Endothelial cell of umbilical vein (primary cell): ENCODE data around the gene CAMKMT.

Source experiments
- EZH2 ChIP-seq: IDR thresholded peaks from 2 replicates; pipeline ENCODE4 v1.6.1; 2012; ENCODE audit warnings: borderline replicate concordance, low read depth, mild to moderate bottlenecking, moderate library complexity, low read length, inconsistent platforms; ENCODE audit not compliant: severe bottlenecking
- FOS ChIP-seq: IDR thresholded peaks from 2 replicates; pipeline ENCODE4 v1.6.1; 2011; ENCODE audit warnings: mild to moderate bottlenecking, low read length, moderate library complexity, borderline replicate concordance; ENCODE audit not compliant: insufficient read depth
- MAX ChIP-seq: IDR thresholded peaks from 2 replicates; pipeline ENCODE4 v1.6.1; 2011; ENCODE audit not compliant: insufficient read depth, insufficient read length
- MYC ChIP-seq: IDR thresholded peaks from one replicate; pipeline ENCODE4 v1.6.1; 2011; ENCODE audit warnings: mild to moderate bottlenecking, low read depth, low read length
- POLR2A ChIP-seq: IDR thresholded peaks from 2 replicates; pipeline ENCODE4 v1.6.1; 2012; ENCODE audit warnings: low read depth, mild to moderate bottlenecking, control low read depth, low read length
- POLR2AphosphoS5 ChIP-seq: IDR thresholded peaks from 2 replicates; pipeline ENCODE4 v1.6.1; 2012; ENCODE audit warnings: low read depth, mild to moderate bottlenecking, control low read depth, low read length, moderate library complexity; ENCODE audit not compliant: insufficient read depth
- TF ChIP-seq, protein P1 (sequence below), 2 donors: IDR thresholded peaks; 1 replicate in 1 of 2; 2 replicates in 1 of 2; pipeline ENCODE4 v1.5.1; 2011; ENCODE audit warnings: low read length in 2 of 2, mild to moderate bottlenecking in 2 of 2, moderate library complexity in 2 of 2, control low read depth in 1 of 2, inconsistent platforms in 1 of 2, low read depth in 1 of 2; ENCODE audit not compliant: insufficient read depth in 1 of 2; ENCODE audit errors: extremely low read depth in 1 of 2

- TF ChIP-seq, protein P1, sequence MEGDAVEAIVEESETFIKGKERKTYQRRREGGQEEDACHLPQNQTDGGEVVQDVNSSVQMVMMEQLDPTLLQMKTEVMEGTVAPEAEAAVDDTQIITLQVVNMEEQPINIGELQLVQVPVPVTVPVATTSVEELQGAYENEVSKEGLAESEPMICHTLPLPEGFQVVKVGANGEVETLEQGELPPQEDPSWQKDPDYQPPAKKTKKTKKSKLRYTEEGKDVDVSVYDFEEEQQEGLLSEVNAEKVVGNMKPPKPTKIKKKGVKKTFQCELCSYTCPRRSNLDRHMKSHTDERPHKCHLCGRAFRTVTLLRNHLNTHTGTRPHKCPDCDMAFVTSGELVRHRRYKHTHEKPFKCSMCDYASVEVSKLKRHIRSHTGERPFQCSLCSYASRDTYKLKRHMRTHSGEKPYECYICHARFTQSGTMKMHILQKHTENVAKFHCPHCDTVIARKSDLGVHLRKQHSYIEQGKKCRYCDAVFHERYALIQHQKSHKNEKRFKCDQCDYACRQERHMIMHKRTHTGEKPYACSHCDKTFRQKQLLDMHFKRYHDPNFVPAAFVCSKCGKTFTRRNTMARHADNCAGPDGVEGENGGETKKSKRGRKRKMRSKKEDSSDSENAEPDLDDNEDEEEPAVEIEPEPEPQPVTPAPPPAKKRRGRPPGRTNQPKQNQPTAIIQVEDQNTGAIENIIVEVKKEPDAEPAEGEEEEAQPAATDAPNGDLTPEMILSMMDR (IDR thresholded peaks at IDR 0.05; ENCODE audit: extremely low read depth in 1 of 2, insufficient read depth in 1 of 2, low read depth in 1 of 2, low read length in 2 of 2) = no peak
- TF ChIP-seq POLR2A (no peak), POLR2AphosphoS5 (no peak), EZH2 (no peak), MAX (no peak), MYC (no peak), FOS (no peak)
These were observed 116.1 kb downstream of the CAMKMT start for GRCh38 chr2:44477657-44478414.
